ENCODE measurements around the gene DIAPH1. TPM values are rescaled to one million over a fixed set of nuclear protein-coding genes. Genes with fewer than 3 reads are reported as not detected.

Gene DIAPH1
- total RNA-seq, 4 donors from 2014 or later = 27.7 to 69.4 (median 30.2) TPM

DNA sequence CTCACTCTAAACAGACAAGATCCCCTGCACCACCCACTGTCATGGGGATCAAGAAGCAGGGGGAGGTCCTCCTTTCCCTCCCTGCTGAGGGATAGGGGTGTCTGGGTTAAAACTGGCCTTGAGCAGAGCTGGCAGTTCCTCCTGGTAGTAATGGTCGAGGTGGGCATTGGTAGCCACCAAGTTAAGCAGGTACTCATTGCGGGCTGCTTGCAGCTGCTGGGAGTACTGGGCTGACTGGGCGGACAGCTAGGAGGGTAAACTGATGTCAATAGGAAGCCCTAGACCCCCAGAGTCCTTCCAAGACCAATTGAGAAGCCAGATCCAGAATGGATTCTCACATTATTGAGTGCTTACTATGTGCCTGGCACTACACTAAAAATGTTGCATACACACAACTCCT lies 29.1 kb upstream of the DIAPH1 start:
- no peaks in the 10 kb centered on the region for H3K27me3 ChIP-seq
- DNase-seq = no peak
- H3K36me3 ChIP-seq = no peaks in the 10 kb centered on the region
- TF ChIP-seq POLR2A (IDR thresholded peaks at IDR 0.05) = no peak
- TF ChIP-seq, protein P1, sequence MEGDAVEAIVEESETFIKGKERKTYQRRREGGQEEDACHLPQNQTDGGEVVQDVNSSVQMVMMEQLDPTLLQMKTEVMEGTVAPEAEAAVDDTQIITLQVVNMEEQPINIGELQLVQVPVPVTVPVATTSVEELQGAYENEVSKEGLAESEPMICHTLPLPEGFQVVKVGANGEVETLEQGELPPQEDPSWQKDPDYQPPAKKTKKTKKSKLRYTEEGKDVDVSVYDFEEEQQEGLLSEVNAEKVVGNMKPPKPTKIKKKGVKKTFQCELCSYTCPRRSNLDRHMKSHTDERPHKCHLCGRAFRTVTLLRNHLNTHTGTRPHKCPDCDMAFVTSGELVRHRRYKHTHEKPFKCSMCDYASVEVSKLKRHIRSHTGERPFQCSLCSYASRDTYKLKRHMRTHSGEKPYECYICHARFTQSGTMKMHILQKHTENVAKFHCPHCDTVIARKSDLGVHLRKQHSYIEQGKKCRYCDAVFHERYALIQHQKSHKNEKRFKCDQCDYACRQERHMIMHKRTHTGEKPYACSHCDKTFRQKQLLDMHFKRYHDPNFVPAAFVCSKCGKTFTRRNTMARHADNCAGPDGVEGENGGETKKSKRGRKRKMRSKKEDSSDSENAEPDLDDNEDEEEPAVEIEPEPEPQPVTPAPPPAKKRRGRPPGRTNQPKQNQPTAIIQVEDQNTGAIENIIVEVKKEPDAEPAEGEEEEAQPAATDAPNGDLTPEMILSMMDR (IDR thresholded peaks at IDR 0.05) = no peak
- intact Hi-C loops (cut with DNase I; ENCODE audit: low total_unique reads) = no loop called here
- no peaks in the 10 kb centered on the region for H3K9me3 ChIP-seq
- no peaks in the 10 kb centered on the region for H3K4me1 ChIP-seq
- no peak overlapping the region for H3K4me3 ChIP-seq
- H3K27ac ChIP-seq = no peak overlapping the region

DNA sequence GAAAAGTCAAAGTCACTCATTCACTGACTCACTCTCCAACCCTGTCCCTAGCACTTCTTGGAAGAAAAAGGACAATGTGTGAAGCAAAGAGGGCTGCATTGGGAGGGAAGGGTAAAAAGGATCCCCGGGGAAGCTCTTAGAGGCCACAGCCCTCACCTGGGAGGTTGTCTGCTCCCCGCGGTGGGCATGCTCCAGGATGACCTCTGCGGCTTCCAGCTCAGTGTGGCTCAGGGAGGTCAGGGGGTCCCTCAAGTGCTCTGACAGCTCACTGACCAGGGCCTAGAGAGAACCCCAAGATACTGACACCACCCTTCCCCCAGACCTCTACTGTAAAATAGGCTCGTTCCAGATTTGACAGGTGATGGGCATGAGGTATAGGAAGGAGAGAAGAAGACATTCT lies 28.4 kb upstream of the DIAPH1 start:
- H3K9me3 ChIP-seq = no peaks in the 10 kb centered on the region
- TF ChIP-seq, protein P1 (IDR thresholded peaks at IDR 0.05) = no peak
- TF ChIP-seq POLR2A (IDR thresholded peaks at IDR 0.05) = no peak
- H3K36me3 ChIP-seq = no peaks in the 10 kb centered on the region
- H3K27me3 ChIP-seq = no peaks in the 10 kb centered on the region
- intact Hi-C loops (cut with DNase I; ENCODE audit: low total_unique reads) = no loop called here
- no peak overlapping the region for H3K27ac ChIP-seq
- no peaks in the 10 kb centered on the region for H3K4me1 ChIP-seq
- H3K4me3 ChIP-seq = no peak overlapping the region
- no peak for DNase-seq

- H3K9me3 ChIP-seq = no peaks in the 10 kb centered on the region
- no peaks in the 10 kb centered on the region for H3K27me3 ChIP-seq
- DNase-seq = no peak
- H3K27ac ChIP-seq = no peak overlapping the region
- TF ChIP-seq, protein P1 (IDR thresholded peaks at IDR 0.05) = no peak
- no peak for TF ChIP-seq POLR2A (IDR thresholded peaks at IDR 0.05)
- no peaks in the 10 kb centered on the region for H3K4me1 ChIP-seq
- no peaks in the 10 kb centered on the region for H3K36me3 ChIP-seq
- intact Hi-C loops (cut with DNase I; ENCODE audit: low total_unique reads) = no loop called here
- H3K4me3 ChIP-seq = no peak overlapping the region
Observed at GRCh38 chr5:141646026-141646425, 27.2 kb upstream of the DIAPH1 start.

DNA sequence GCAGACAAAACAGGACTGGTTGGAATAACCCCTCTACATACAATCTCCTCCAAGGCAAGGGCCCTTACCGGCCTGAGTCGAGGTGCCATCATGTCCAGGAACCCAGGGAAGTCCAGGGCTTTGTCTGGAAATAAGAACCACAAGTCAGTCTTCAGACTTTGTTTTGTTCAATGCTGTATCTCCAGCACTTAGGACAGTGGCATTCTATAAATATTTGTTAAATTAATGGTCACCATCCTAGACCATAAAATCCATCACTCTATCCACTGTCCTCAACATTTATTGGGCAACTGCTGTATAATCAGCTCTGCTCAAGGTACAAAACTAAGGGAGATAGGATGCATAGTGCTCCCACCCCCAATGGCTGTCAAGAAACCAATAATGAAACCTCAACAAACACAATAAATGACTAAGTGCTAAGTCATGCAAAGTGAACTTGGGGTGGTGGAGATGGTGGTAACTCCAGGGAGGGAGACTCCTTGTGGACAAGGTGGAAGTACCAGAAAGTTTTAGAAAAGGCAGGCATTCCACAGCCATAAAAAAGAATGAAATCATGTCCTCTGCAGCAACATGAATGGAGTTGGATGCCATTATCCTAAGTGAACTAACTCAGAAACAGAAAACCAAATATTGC lies 23.0 kb upstream of the DIAPH1 start:
- intact Hi-C loops (cut with DNase I; ENCODE audit: low total_unique reads) = no loop called here
- Histone ChIP-seq H3K4me3 (no peak overlapping the region), H3K27ac (no peak overlapping the region), H3K36me3 (no peaks in the 10 kb centered on the region), H3K27me3 (no peaks in the 10 kb centered on the region), H3K4me1 (peaks cover 0 to 7% of the 10 kb centered on the region in 2 donors), H3K9me3 (no peaks in the 10 kb centered on the region)
- no peak for DNase-seq
- TF ChIP-seq POLR2A (IDR thresholded peaks at IDR 0.05) = no peak
- TF ChIP-seq, protein P1 (IDR thresholded peaks at IDR 0.05) = no peak

GRCh38 chr5:141640698-141641097 lies 21.9 kb upstream of the DIAPH1 start:
- Histone ChIP-seq H3K4me1 (peaks cover 0 to 10% of the 10 kb centered on the region in 2 donors), H3K36me3 (no peaks in the 10 kb centered on the region), H3K27me3 (no peaks in the 10 kb centered on the region), H3K9me3 (no peaks in the 10 kb centered on the region), H3K4me3 (no peak overlapping the region), H3K27ac (no peak overlapping the region)
- intact Hi-C loops (cut with DNase I; ENCODE audit: low total_unique reads) = no loop called here
- TF ChIP-seq, protein P1 (IDR thresholded peaks at IDR 0.05) = no peak
- no peak for TF ChIP-seq POLR2A (IDR thresholded peaks at IDR 0.05)
- DNase-seq = no peak
